ENCODE results near the gene HDAC4. TPM values are rescaled to one million over a fixed set of nuclear protein-coding genes. Genes with fewer than 3 reads are reported as not detected.

The HDAC4 gene
- total and polyA plus RNA-seq, 12 donors, result 3.7 to 40.0 (median 25.5) TPM

GRCh38 chr2:239106966-239107365 lies 293.9 kb downstream of the HDAC4 start:
- Histone ChIP-seq H3K36me3 (peaks cover 0 to 100% (median 30%) of the 10 kb centered on the region in 9 donors), H3K27ac (no peak overlapping the region)
- 70 to 75% methylated on average over 9 of the region's 9 CpGs for WGBS, 2 donors

GRCh38 chr2:239106314-239106908 lies 294.4 kb downstream of the HDAC4 start:
- H3K27ac ChIP-seq, result no peak overlapping the region
- peaks cover 0 to 100% (median 34%) of the 10 kb centered on the region in 9 donors for H3K36me3 ChIP-seq
- 62 to 67% methylated on average over 11 of the region's 11 CpGs for WGBS, 2 donors
- H3K9me3 ChIP-seq, result no peaks in the 10 kb centered on the region
- no peak overlapping the region for H3K4me3 ChIP-seq
- H3K4me1 ChIP-seq, result peaks cover 0 to 18% (median 0%) of the 10 kb centered on the region in 9 donors
- intact Hi-C loops (cut with DNase I), result loop anchor here in 6 of 10 donors (5.0 to 10.0 kb wide), 3 partner anchors 64 to 72 kb away; no protein-coding TSS in a partner anchor
- DNase-seq (peak; percentile 40 to 44), ATAC-seq (peak; percentile 44 to 76 (median 68))
- peak; percentile 8 to 65 (median 50) for TF ChIP-seq CTCF (IDR thresholded peaks at IDR 0.05)
- no peaks in the 10 kb centered on the region for H3K27me3 ChIP-seq

More at GRCh38 chr2:239106966-239107365, 293.9 kb downstream of the HDAC4 start:
- intact Hi-C loops (cut with DNase I), result loop anchor here in 6 of 10 donors (5.0 to 10.0 kb wide), 3 partner anchors 65 to 72 kb away; no protein-coding TSS in a partner anchor
- no peak for ATAC-seq
- TF ChIP-seq CTCF (IDR thresholded peaks at IDR 0.05), result no peak
- peaks cover 0 to 18% (median 0%) of the 10 kb centered on the region in 9 donors for H3K4me1 ChIP-seq
- H3K4me3 ChIP-seq, result no peak overlapping the region
- H3K27me3 ChIP-seq, result no peaks in the 10 kb centered on the region
- H3K9me3 ChIP-seq, result no peaks in the 10 kb centered on the region
- DNase-seq, result no peak

- WGBS, 2 donors, result 86 to 87% methylated on average over 12 of the region's 12 CpGs
- DNase-seq (no peak), ATAC-seq (no peak)
- H3K9me3 ChIP-seq, result no peaks in the 10 kb centered on the region
- intact Hi-C loops (cut with DNase I), result loop anchor here in 6 of 10 donors (5.0 to 10.0 kb wide), 3 partner anchors 63 to 70 kb away; no protein-coding TSS in a partner anchor
- H3K4me3 ChIP-seq, result no peak overlapping the region
- peaks cover 0 to 100% (median 41%) of the 10 kb centered on the region in 9 donors for H3K36me3 ChIP-seq
- H3K27ac ChIP-seq, result no peak overlapping the region
- H3K27me3 ChIP-seq, result no peaks in the 10 kb centered on the region
- no peak for TF ChIP-seq CTCF (IDR thresholded peaks at IDR 0.05)
- H3K4me1 ChIP-seq, result peaks cover 0 to 18% (median 0%) of the 10 kb centered on the region in 9 donors
These were observed 295.6 kb downstream of the HDAC4 start for GRCh38 chr2:239105234-239105633.

GRCh38 chr2:239104800-239105199 lies 296.0 kb downstream of the HDAC4 start:
- intact Hi-C loops (cut with DNase I), result loop anchor here in 6 of 10 donors (5.0 to 10.0 kb wide), 3 partner anchors 62 to 70 kb away; no protein-coding TSS in a partner anchor
- H3K4me3 ChIP-seq, result no peak overlapping the region
- ATAC-seq (no peak), DNase-seq (no peak)
- no peak overlapping the region for H3K27ac ChIP-seq
- H3K9me3 ChIP-seq, result no peaks in the 10 kb centered on the region
- H3K36me3 ChIP-seq, result peaks cover 0 to 100% (median 41%) of the 10 kb centered on the region in 9 donors
- TF ChIP-seq CTCF (IDR thresholded peaks at IDR 0.05), result no peak
- no peaks in the 10 kb centered on the region for H3K27me3 ChIP-seq
- peaks cover 0 to 18% (median 0%) of the 10 kb centered on the region in 9 donors for H3K4me1 ChIP-seq
- 96% methylated on average over 17 of the region's 17 CpGs for WGBS, 2 donors
